HG03095 (cell line): Measurements from ENCODE around the gene DAND5.

ENCODE experiments used
- ATAC-seq: cut with Tn5 transposase; IDR thresholded peaks from one replicate; pipeline ENCODE4 v1.9.1; 2021; ENCODE audit warnings: moderate library complexity; ENCODE audit not compliant: unreplicated experiment

The DAND5 gene

GRCh38 chr19:13007292-13008045 lies 38.1 kb downstream of the DAND5 start:
- ATAC-seq, result no peak

- no peak for ATAC-seq
These were observed 39.8 kb downstream of the DAND5 start for GRCh38 chr19:13008926-13009787.

GRCh38 chr19:13010038-13010991 lies 40.9 kb downstream of the DAND5 start:
- ATAC-seq, result no peak

- no peak for ATAC-seq
These were observed 41.7 kb downstream of the DAND5 start for GRCh38 chr19:13010992-13011652.

- no peak for ATAC-seq
These were observed 42.4 kb downstream of the DAND5 start for GRCh38 chr19:13011653-13012389.

GRCh38 chr19:13012390-13012689 lies 43.0 kb downstream of the DAND5 start:
- no peak for ATAC-seq

- no peak for ATAC-seq
These were observed 43.6 kb downstream of the DAND5 start for GRCh38 chr19:13012690-13013608.

GRCh38 chr19:13013649-13014048 lies 44.3 kb downstream of the DAND5 start:
- no peak for ATAC-seq

- ATAC-seq, result no peak
These were observed 44.9 kb downstream of the DAND5 start for GRCh38 chr19:13014101-13014920.

- no peak for ATAC-seq
These were observed 45.5 kb downstream of the DAND5 start for GRCh38 chr19:13014921-13015280.

GRCh38 chr19:13015361-13016223 lies 46.2 kb downstream of the DAND5 start:
- no peak for ATAC-seq

- ATAC-seq, result no peak
These were observed 46.9 kb downstream of the DAND5 start for GRCh38 chr19:13016245-13016627.

- no peak for ATAC-seq
These were observed 47.4 kb downstream of the DAND5 start for GRCh38 chr19:13016628-13017305.

- ATAC-seq, result no peak
These were observed 48.1 kb downstream of the DAND5 start for GRCh38 chr19:13017306-13018034.

- no peak for ATAC-seq
These were observed 48.9 kb downstream of the DAND5 start for GRCh38 chr19:13018035-13018914.
